Thyroid gland (tissue), 4 donors: ENCODE measurements around the gene SRP72. TPM values are rescaled to one million over a fixed set of nuclear protein-coding genes. Genes with fewer than 3 reads are reported as not detected.

ENCODE experiments used
- DNase-seq, 2 donors: peaks; one replicate each; pipeline ENCODE4 v3.0.0-alpha.2; 2019
- H3K27ac ChIP-seq, 3 donors: fragments of 200-600 bp; sonication (generic); 1 replicate in 2 of 3; 2 replicates in 1 of 3; pipeline ENCODE4 v1.5.1; 2016 to 2019; ENCODE audit warnings: mild to moderate bottlenecking in 1 of 3, moderate library complexity in 1 of 3
- H3K27me3 ChIP-seq: fragments of 200-600 bp; sonication (generic); one replicate; pipeline ENCODE4 v1.5.1; 2019
- H3K36me3 ChIP-seq, 2 donors: fragments of 200-600 bp; sonication (generic); one replicate each; pipeline ENCODE4 v1.5.1; 2016 to 2019
- H3K4me1 ChIP-seq, 2 donors: fragments of 200-600 bp; sonication (generic); one replicate each; pipeline ENCODE4 v1.5.1; 2017 to 2019
- H3K4me3 ChIP-seq, 3 donors: fragments of 200-600 bp; sonication (generic); replicated peaks in 1 of 3; 1 replicate in 2 of 3; 2 replicates in 1 of 3; pipeline ENCODE4 v1.5.1; 2016; ENCODE audit warnings: mild to moderate bottlenecking in 1 of 3
- H3K9me3 ChIP-seq: fragments of 200-600 bp; sonication (generic); one replicate; pipeline ENCODE4 v1.5.1; 2017
- CTCF ChIP-seq, 6 experiments: fragments of 200-600 bp in 3 of 6; fragments of 450-650 bp in 3 of 6; sonication (generic) in 3 of 6; IDR thresholded peaks; one replicate each; pipeline ENCODE4 v1.5.1; 2016 to 2019; ENCODE audit warnings: antibody characterized with exemption in 6 of 6, mild to moderate bottlenecking in 2 of 6, inconsistent platforms in 1 of 6, moderate library complexity in 1 of 6
- POLR2A ChIP-seq, 2 donors: fragments of 450-650 bp; IDR thresholded peaks; one replicate each; pipeline ENCODE4 v1.6.1; 2017; ENCODE audit warnings: antibody characterized with exemption in 2 of 2, mild to moderate bottlenecking in 2 of 2, moderate library complexity in 1 of 2
- WGBS, 2 donors: methylation state at CpG; one replicate each; pipeline ENCODE4 v1.1.5; 2017; 5-methylcytosine and 5-hydroxymethylcytosine counted together
- intact Hi-C: fragments of 100-400 bp; cut with DNase I; formaldehyde crosslinking; loops from one replicate; pipeline ENCODE4 v1.15.1; 2023
- total RNA-seq, 4 donors: library from RNA; depleted of rRNA; stranded (reverse); fragments of >200 nt; gene quantifications; one replicate each; pipeline ENCODE4 v1.2.3, GENCODE V29; 2016

Gene SRP72
- total RNA-seq, 4 donors from 2014 or later, result 57.6 to 67.6 (median 59.7) TPM

GRCh38 chr4:56530269-56531148 is 63.1 kb downstream of the SRP72 start:
- Histone ChIP-seq H3K4me1 (peaks cover 0 to 4% of the 10 kb centered on the region in 2 donors), H3K4me3 (peak overlapping the region in 2 of 3 donors; percentile 16 to 45), H3K9me3 (no peaks in the 10 kb centered on the region), H3K27me3 (no peaks in the 10 kb centered on the region), H3K36me3 (no peaks in the 10 kb centered on the region), H3K27ac (no peak overlapping the region)
- 4 to 11% methylated on average over 14 to 36 of the region's 68 CpGs for WGBS, 2 donors
- TF ChIP-seq CTCF (IDR thresholded peaks at IDR 0.05) (no peak), POLR2A (IDR thresholded peaks at IDR 0.05) (peak in 1 of 2 donors; percentile 18)
- peak; percentile 78 to 82 for DNase-seq
- intact Hi-C loops, result loop anchor here (10.0 kb wide), 1 partner anchor 106 kb away; no protein-coding TSS in a partner anchor

- no peaks in the 10 kb centered on the region for H3K27me3 ChIP-seq
- no peaks in the 10 kb centered on the region for H3K9me3 ChIP-seq
- peak overlapping the region in 1 of 3 donors; percentile 45 for H3K4me3 ChIP-seq
- WGBS, 2 donors, result 36 to 40% methylated on average over 11 of the region's 11 CpGs
- H3K27ac ChIP-seq, result no peak overlapping the region
- TF ChIP-seq CTCF (IDR thresholded peaks at IDR 0.05) (no peak), POLR2A (IDR thresholded peaks at IDR 0.05) (no peak)
- intact Hi-C loops, result loop anchor here (10.0 kb wide), 1 partner anchor 106 kb away; no protein-coding TSS in a partner anchor
- H3K4me1 ChIP-seq, result peaks cover 0 to 4% of the 10 kb centered on the region in 2 donors
- no peak for DNase-seq
- no peaks in the 10 kb centered on the region for H3K36me3 ChIP-seq
Observed at GRCh38 chr4:56531149-56531770, 63.8 kb downstream of the SRP72 start.

- no peak for DNase-seq
- H3K4me3 ChIP-seq, result no peak overlapping the region
- H3K9me3 ChIP-seq, result no peaks in the 10 kb centered on the region
- no peaks in the 10 kb centered on the region for H3K36me3 ChIP-seq
- H3K27me3 ChIP-seq, result no peaks in the 10 kb centered on the region
- peaks cover 0 to 4% of the 10 kb centered on the region in 2 donors for H3K4me1 ChIP-seq
- TF ChIP-seq CTCF (IDR thresholded peaks at IDR 0.05), result no peak
- H3K27ac ChIP-seq, result no peak overlapping the region
- intact Hi-C loops, result loop anchor here (10.0 kb wide), 1 partner anchor 107 kb away; no protein-coding TSS in a partner anchor
- 82 to 87% methylated on average over 4 of the region's 4 CpGs for WGBS, 2 donors
Observed at GRCh38 chr4:56531823-56532222, 64.4 kb downstream of the SRP72 start.

GRCh38 chr4:56532239-56532638 is 64.8 kb downstream of the SRP72 start:
- 93 to 98% methylated on average over 2 of the region's 2 CpGs for WGBS, 2 donors
- Histone ChIP-seq H3K27me3 (no peaks in the 10 kb centered on the region), H3K27ac (no peak overlapping the region), H3K36me3 (no peaks in the 10 kb centered on the region), H3K4me3 (no peak overlapping the region), H3K9me3 (no peaks in the 10 kb centered on the region), H3K4me1 (peaks cover 0 to 4% of the 10 kb centered on the region in 2 donors)
- DNase-seq, result no peak
- intact Hi-C loops, result loop anchor here (10.0 kb wide), 1 partner anchor 107 kb away; no protein-coding TSS in a partner anchor
- TF ChIP-seq POLR2A (IDR thresholded peaks at IDR 0.05), result no peak
- TF ChIP-seq CTCF (IDR thresholded peaks at IDR 0.05), result no peak
